Measurements from ENCODE around the gene NUDT3.
A peak's percentile ranks its signal among the peaks of the same experiment; 100 is the strongest.
"Not testable (repeated sequence)": the region's sequence is repeated elsewhere in the genome, so short reads cannot be mapped to it uniquely, and the experiment has no call there.

Gene NUDT3

GRCh38 chr6:34340906-34341480, 51.5 kb downstream of the NUDT3 start:
- no peak for DNase-seq

- no peak for DNase-seq
Measured at GRCh38 chr6:34340394-34340793, 52.1 kb downstream of the NUDT3 start.

- DNase-seq: no peak
Measured at GRCh38 chr6:34339971-34340370, 52.5 kb downstream of the NUDT3 start.

GRCh38 chr6:34339432-34339831, 53.0 kb downstream of the NUDT3 start:
- DNase-seq: no peak

- no peak for DNase-seq
Measured at GRCh38 chr6:34338811-34339210, 53.7 kb downstream of the NUDT3 start.

- no peak for DNase-seq
Measured at GRCh38 chr6:34338377-34338776, 54.1 kb downstream of the NUDT3 start.

GRCh38 chr6:34334796-34335416, 57.6 kb downstream of the NUDT3 start:
- DNase-seq: no peak

GRCh38 chr6:34333858-34334257, 58.6 kb downstream of the NUDT3 start:
- DNase-seq: no peak

- no peak for DNase-seq
Measured at GRCh38 chr6:34332251-34333198, 59.9 kb downstream of the NUDT3 start.

GRCh38 chr6:34331371-34332050, 61.0 kb downstream of the NUDT3 start:
- DNase-seq: no peak

- not testable (repeated sequence) for DNase-seq
Measured at GRCh38 chr6:34329814-34330213, 62.7 kb downstream of the NUDT3 start.

- no peak for DNase-seq
Measured at GRCh38 chr6:34328969-34329368, 63.5 kb downstream of the NUDT3 start.

- not testable (repeated sequence) for DNase-seq
Measured at GRCh38 chr6:34327313-34328205, 64.9 kb downstream of the NUDT3 start.

GRCh38 chr6:34325633-34326032, 66.8 kb downstream of the NUDT3 start:
- no peak for DNase-seq

- peak; percentile 27 for DNase-seq
Measured at GRCh38 chr6:34324738-34325444, 67.6 kb downstream of the NUDT3 start.

- DNase-seq: not testable (repeated sequence)
Measured at GRCh38 chr6:34324221-34324620, 68.2 kb downstream of the NUDT3 start.

- no peak for DNase-seq
Measured at GRCh38 chr6:34323300-34323699, 69.2 kb downstream of the NUDT3 start.

- DNase-seq: no peak
Measured at GRCh38 chr6:34322732-34323131, 69.7 kb downstream of the NUDT3 start.

GRCh38 chr6:34321821-34322220, 70.6 kb downstream of the NUDT3 start:
- no peak for DNase-seq

GRCh38 chr6:34319471-34319885, 73.0 kb downstream of the NUDT3 start:
- DNase-seq: no peak
